ENCODE measurements around the gene SWI5.

DNA sequence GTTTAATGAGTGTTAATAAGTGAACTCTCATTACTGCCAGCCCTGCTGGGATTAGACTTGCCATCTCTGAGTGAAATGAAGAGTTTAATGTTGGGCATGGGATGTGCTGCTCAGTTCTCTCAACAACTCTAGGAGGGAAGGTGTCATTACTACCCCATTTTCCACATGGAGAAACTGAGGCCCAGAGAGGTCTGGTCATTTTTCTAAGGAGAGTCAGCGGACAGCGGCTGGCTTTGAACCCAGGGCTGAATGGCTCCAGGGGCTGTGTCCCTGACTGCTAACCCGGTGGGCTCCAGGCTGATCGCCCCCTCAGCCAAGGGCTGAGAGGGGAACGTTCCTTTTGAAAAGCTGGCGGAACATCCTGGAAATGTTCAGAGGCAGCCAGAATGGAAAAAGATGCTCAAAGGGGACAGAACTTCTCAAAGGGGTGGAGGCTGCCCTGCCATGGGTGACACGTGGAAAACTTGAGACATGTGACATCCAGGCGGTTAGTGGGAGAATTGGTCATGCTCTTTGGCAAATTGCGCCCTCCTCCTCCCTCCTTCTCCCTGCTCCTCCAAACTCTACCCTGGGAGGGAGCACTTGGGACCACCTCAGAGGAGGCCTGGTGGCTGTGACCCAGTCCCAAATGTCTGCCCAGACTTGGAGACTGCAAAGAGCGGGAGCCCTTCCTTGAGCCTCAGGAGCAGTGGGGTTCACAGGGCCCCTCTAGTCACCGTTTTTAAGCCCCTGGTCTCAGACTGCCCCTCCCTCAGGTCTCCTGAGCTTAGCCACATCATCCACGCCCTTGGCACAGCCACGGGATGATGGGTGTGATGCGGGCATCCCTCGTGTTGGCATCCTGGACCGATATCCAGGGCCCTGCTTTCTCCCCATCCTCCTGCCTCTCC is 44.2 kb upstream of the SWI5 start:
- TF ChIP-seq POLR2AphosphoS5 (IDR thresholded peaks at IDR 0.05): no peak
- TF ChIP-seq, protein P1, sequence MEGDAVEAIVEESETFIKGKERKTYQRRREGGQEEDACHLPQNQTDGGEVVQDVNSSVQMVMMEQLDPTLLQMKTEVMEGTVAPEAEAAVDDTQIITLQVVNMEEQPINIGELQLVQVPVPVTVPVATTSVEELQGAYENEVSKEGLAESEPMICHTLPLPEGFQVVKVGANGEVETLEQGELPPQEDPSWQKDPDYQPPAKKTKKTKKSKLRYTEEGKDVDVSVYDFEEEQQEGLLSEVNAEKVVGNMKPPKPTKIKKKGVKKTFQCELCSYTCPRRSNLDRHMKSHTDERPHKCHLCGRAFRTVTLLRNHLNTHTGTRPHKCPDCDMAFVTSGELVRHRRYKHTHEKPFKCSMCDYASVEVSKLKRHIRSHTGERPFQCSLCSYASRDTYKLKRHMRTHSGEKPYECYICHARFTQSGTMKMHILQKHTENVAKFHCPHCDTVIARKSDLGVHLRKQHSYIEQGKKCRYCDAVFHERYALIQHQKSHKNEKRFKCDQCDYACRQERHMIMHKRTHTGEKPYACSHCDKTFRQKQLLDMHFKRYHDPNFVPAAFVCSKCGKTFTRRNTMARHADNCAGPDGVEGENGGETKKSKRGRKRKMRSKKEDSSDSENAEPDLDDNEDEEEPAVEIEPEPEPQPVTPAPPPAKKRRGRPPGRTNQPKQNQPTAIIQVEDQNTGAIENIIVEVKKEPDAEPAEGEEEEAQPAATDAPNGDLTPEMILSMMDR (IDR thresholded peaks at IDR 0.05): no peak
